ENCODE results near the gene UQCC5.

UQCC5 gene

GRCh38 chr3:52536369-52537164 is at the start of gene UQCC5:
Gene UQCC5, plus strand, starts transcription at chr3:52536605. Its CDS starts 151 bp downstream, at chr3:52536756.
- DNase-seq = peak; percentile 98

- DNase-seq = no peak
Measured at GRCh38 chr3:52487050-52487787, 49.2 kb upstream of the UQCC5 start.

GRCh38 chr3:52487788-52488691 is 48.4 kb upstream of the UQCC5 start:
- DNase-seq = no peak

- DNase-seq = no peak
Measured at GRCh38 chr3:52488746-52489145, 47.7 kb upstream of the UQCC5 start.

- no peak for DNase-seq
Measured at GRCh38 chr3:52489453-52489852, 47.0 kb upstream of the UQCC5 start.

GRCh38 chr3:52490035-52490938 is 46.1 kb upstream of the UQCC5 start:
- DNase-seq = no peak

- no peak for DNase-seq
Measured at GRCh38 chr3:52490939-52491526, 45.4 kb upstream of the UQCC5 start.

GRCh38 chr3:52492059-52492458 is 44.3 kb upstream of the UQCC5 start:
- DNase-seq = no peak

GRCh38 chr3:52493232-52494017 is 43.0 kb upstream of the UQCC5 start:
- no peak for DNase-seq

- no peak for DNase-seq
Measured at GRCh38 chr3:52494445-52494844, 42.0 kb upstream of the UQCC5 start.

GRCh38 chr3:52494886-52495495 is 41.4 kb upstream of the UQCC5 start, which contains the start of gene STAB1:
Gene STAB1, plus strand, starts transcription at chr3:52495338. Its CDS starts 76 bp downstream, at chr3:52495414.
- DNase-seq = no peak

- DNase-seq = no peak
Measured at GRCh38 chr3:52495777-52496602, 40.4 kb upstream of the UQCC5 start.

GRCh38 chr3:52498137-52499054 is 38.0 kb upstream of the UQCC5 start:
- no peak for DNase-seq

- DNase-seq = no peak
Measured at GRCh38 chr3:52501046-52501445, 35.4 kb upstream of the UQCC5 start.

GRCh38 chr3:52502001-52502400 is 34.4 kb upstream of the UQCC5 start:
- no peak for DNase-seq

- no peak for DNase-seq
Measured at GRCh38 chr3:52502808-52503350, 33.5 kb upstream of the UQCC5 start.

- no peak for DNase-seq
Measured at GRCh38 chr3:52503788-52504424, 32.5 kb upstream of the UQCC5 start.

Measured in NCI-H526 treated with DMSO at 0.1 percent for 48 hours (cell line).